ENCODE results near the gene CDON.
A peak's percentile ranks its signal among the peaks of the same experiment; 100 is the strongest.

CDON gene

GRCh38 chr11:126062679-126063506 lies at the start of gene CDON:
Gene CDON (minus strand): TSS chr11:126062866. CDS start chr11:126023476, 39,390 bp downstream.
- peak; percentile 83 for DNase-seq

- no peak for DNase-seq
Measured at GRCh38 chr11:126111458-126112116, 48.9 kb upstream of the CDON start.

GRCh38 chr11:126109941-126110731 lies 47.5 kb upstream of the CDON start:
- DNase-seq = peak; percentile 45

- no peak for DNase-seq
Measured at GRCh38 chr11:126106594-126107328, 44.1 kb upstream of the CDON start.

GRCh38 chr11:126105748-126106080 lies 43.0 kb upstream of the CDON start:
- DNase-seq = no peak

- no peak for DNase-seq
Measured at GRCh38 chr11:126105022-126105747, 42.5 kb upstream of the CDON start.

GRCh38 chr11:126104420-126104819 lies 41.8 kb upstream of the CDON start:
- DNase-seq = no peak

GRCh38 chr11:126103150-126103549 lies 40.5 kb upstream of the CDON start:
- no peak for DNase-seq

GRCh38 chr11:126102436-126102981 lies 39.8 kb upstream of the CDON start:
- DNase-seq = peak; percentile 13

GRCh38 chr11:126101930-126102283 lies 39.2 kb upstream of the CDON start:
- no peak for DNase-seq

GRCh38 chr11:126101251-126101929 lies 38.7 kb upstream of the CDON start:
- DNase-seq = no peak

GRCh38 chr11:126100716-126101115 lies 38.0 kb upstream of the CDON start:
- DNase-seq = no peak

- DNase-seq = no peak
Measured at GRCh38 chr11:126098204-126098769, 35.6 kb upstream of the CDON start.

GRCh38 chr11:126095745-126096144 lies 33.1 kb upstream of the CDON start:
- no peak for DNase-seq

- DNase-seq = no peak
Measured at GRCh38 chr11:126090452-126090851, 27.8 kb upstream of the CDON start.

- no peak for DNase-seq
Measured at GRCh38 chr11:126088999-126089398, 26.3 kb upstream of the CDON start.

- peak; percentile 5 for DNase-seq
Measured at GRCh38 chr11:126086248-126086647, 23.6 kb upstream of the CDON start.

GRCh38 chr11:126084608-126084912 lies 21.9 kb upstream of the CDON start:
- no peak for DNase-seq

GRCh38 chr11:126083829-126084607 lies 21.4 kb upstream of the CDON start:
- peak; percentile 5 for DNase-seq

All from NCI-H226 (cell line).